ENCODE results near the gene ZNF286A.
"Not testable (repeated sequence)": the region's sequence is repeated elsewhere in the genome, so short reads cannot be mapped to it uniquely, and the experiment has no call there.

- TF ChIP-seq CTCF (IDR thresholded peaks at IDR 0.05 in 8 of 11, conservative IDR thresholded peaks at IDR 0.05 in 3 of 11); POLR2A (IDR thresholded peaks at IDR 0.05); POLR2AphosphoS5 (IDR thresholded peaks at IDR 0.05): not testable (repeated sequence)
These were observed 33.7 kb downstream of the ZNF286A start for GRCh38 chr17:15733174-15733789.

Measured in spleen (tissue), 7 donors.